ENCODE results near the gene EEF1G. TPM values are rescaled to one million over a fixed set of nuclear protein-coding genes. Genes with fewer than 3 reads are reported as not detected.

Gene EEF1G
- total RNA-seq, 1 donor from 2014 or later, result 1,017 TPM

- Mint-ChIP-seq H3K4me3 (ENCODE audit: unreplicated experiment) (no peak overlapping the region), H3K27me3 (ENCODE audit: low read depth) (no peaks in the 10 kb centered on the region), H3K27ac (ENCODE audit: unreplicated experiment) (peak overlapping the region; percentile 66), H3K4me1 (ENCODE audit: low read depth) (peaks cover 34% of the 10 kb centered on the region), H3K36me3 (ENCODE audit: low read depth) (peaks cover 14% of the 10 kb centered on the region), H3K9me3 (ENCODE audit: low read depth) (no peaks in the 10 kb centered on the region)
- TF ChIP-seq, protein P1, sequence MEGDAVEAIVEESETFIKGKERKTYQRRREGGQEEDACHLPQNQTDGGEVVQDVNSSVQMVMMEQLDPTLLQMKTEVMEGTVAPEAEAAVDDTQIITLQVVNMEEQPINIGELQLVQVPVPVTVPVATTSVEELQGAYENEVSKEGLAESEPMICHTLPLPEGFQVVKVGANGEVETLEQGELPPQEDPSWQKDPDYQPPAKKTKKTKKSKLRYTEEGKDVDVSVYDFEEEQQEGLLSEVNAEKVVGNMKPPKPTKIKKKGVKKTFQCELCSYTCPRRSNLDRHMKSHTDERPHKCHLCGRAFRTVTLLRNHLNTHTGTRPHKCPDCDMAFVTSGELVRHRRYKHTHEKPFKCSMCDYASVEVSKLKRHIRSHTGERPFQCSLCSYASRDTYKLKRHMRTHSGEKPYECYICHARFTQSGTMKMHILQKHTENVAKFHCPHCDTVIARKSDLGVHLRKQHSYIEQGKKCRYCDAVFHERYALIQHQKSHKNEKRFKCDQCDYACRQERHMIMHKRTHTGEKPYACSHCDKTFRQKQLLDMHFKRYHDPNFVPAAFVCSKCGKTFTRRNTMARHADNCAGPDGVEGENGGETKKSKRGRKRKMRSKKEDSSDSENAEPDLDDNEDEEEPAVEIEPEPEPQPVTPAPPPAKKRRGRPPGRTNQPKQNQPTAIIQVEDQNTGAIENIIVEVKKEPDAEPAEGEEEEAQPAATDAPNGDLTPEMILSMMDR (IDR thresholded peaks at IDR 0.05), result no peak
- peak; percentile 81 for DNase-seq (ENCODE audit: low spot score)
Observed at GRCh38 chr11:62577046-62577714, 3.5 kb upstream of the EEF1G start.

GRCh38 chr11:62575837-62576236 lies 2.1 kb upstream of the EEF1G start:
- Mint-ChIP-seq H3K27ac (ENCODE audit: unreplicated experiment) (peak overlapping the region; percentile 74), H3K27me3 (ENCODE audit: low read depth) (no peaks in the 10 kb centered on the region), H3K9me3 (ENCODE audit: low read depth) (no peaks in the 10 kb centered on the region), H3K36me3 (ENCODE audit: low read depth) (peaks cover 21% of the 10 kb centered on the region), H3K4me1 (ENCODE audit: low read depth) (peaks cover 47% of the 10 kb centered on the region), H3K4me3 (ENCODE audit: unreplicated experiment) (peak overlapping the region; percentile 99)
- peak; percentile 79 for DNase-seq (ENCODE audit: low spot score)
- TF ChIP-seq, protein P1 (IDR thresholded peaks at IDR 0.05), result no peak

GRCh38 chr11:62575156-62575555 lies 1.5 kb upstream of the EEF1G start:
- Mint-ChIP-seq H3K4me3 (ENCODE audit: unreplicated experiment) (peak overlapping the region; percentile 99), H3K27me3 (ENCODE audit: low read depth) (no peaks in the 10 kb centered on the region), H3K4me1 (ENCODE audit: low read depth) (peaks cover 52% of the 10 kb centered on the region), H3K27ac (ENCODE audit: unreplicated experiment) (peak overlapping the region; percentile 98), H3K36me3 (ENCODE audit: low read depth) (peaks cover 24% of the 10 kb centered on the region), H3K9me3 (ENCODE audit: low read depth) (no peaks in the 10 kb centered on the region)
- TF ChIP-seq, protein P1 (IDR thresholded peaks at IDR 0.05), result no peak
- DNase-seq (ENCODE audit: low spot score), result peak; percentile 92

DNA sequence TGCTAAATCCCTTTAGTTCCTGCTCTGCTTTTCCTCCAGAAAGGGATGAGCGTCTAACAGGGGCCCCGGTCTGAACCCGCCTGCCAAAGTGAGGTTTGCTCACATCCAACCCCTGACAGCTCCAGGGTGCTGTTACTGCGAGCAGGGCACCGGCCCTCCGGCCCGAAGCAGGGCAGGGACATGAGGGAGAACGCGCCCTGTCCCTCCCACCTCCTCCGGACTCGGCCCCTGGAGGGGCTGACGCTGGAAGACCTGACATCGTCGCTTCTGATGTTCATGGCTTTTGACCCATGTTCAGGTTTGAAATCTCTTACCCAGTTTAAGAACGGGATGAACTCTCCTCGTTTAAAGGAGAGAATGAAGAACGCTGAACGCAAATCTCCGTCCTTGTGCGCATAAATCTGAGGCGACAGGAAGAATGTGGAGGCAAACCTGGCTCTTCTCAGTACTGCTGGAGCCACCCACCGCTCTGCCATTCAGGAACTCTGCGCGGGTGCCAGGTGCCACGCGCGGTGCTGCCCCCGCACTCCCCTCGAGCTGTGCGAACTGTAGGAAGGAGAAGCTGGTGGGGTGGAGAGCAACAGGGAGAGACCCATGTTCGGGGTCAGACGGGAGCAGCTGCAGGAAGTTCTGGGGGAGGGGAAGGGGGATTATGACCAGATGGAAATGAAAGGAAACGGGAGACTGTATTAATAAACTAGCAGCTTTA lies 826 bp upstream of the EEF1G start:
- Mint-ChIP-seq H3K4me1 (ENCODE audit: low read depth) (peaks cover 58% of the 10 kb centered on the region), H3K27me3 (ENCODE audit: low read depth) (no peaks in the 10 kb centered on the region), H3K9me3 (ENCODE audit: low read depth) (no peaks in the 10 kb centered on the region), H3K36me3 (ENCODE audit: low read depth) (peaks cover 27% of the 10 kb centered on the region), H3K4me3 (ENCODE audit: unreplicated experiment) (peak overlapping the region; percentile 99), H3K27ac (ENCODE audit: unreplicated experiment) (peak overlapping the region; percentile 98)
- TF ChIP-seq, protein P1 (IDR thresholded peaks at IDR 0.05), result no peak
- peak; percentile 38 for DNase-seq (ENCODE audit: low spot score)

- Mint-ChIP-seq H3K36me3 (ENCODE audit: low read depth) (peaks cover 27% of the 10 kb centered on the region), H3K27ac (ENCODE audit: unreplicated experiment) (peak overlapping the region; percentile 98), H3K27me3 (ENCODE audit: low read depth) (no peaks in the 10 kb centered on the region), H3K4me1 (ENCODE audit: low read depth) (peaks cover 60% of the 10 kb centered on the region), H3K4me3 (ENCODE audit: unreplicated experiment) (peak overlapping the region; percentile 99), H3K9me3 (ENCODE audit: low read depth) (no peaks in the 10 kb centered on the region)
- DNase-seq (ENCODE audit: low spot score), result no peak
- TF ChIP-seq, protein P1 (IDR thresholded peaks at IDR 0.05), result no peak
Observed at GRCh38 chr11:62573006-62573591, 592 bp downstream of the EEF1G start.
